Right atrium auricular region (tissue), 2 donors: ENCODE data around the gene OSBPL8. TPM values are rescaled to one million over a fixed set of nuclear protein-coding genes. Genes with fewer than 3 reads are reported as not detected.

ENCODE experiments used
- DNase-seq: peaks from one replicate; pipeline ENCODE4 v3.0.0-alpha.2; 2019; ENCODE audit warnings: low spot score
- H3K27ac ChIP-seq, 2 donors: fragments of 200-600 bp; sonication (generic); 1 replicate in 1 of 2; 2 replicates in 1 of 2; pipeline ENCODE4 v1.5.1; 2016 to 2019
- H3K27me3 ChIP-seq, 2 donors: fragments of 200-600 bp; sonication (generic); one replicate each; pipeline versions ENCODE4 v1.5.1 to v1.6.0; 2017 to 2019
- H3K36me3 ChIP-seq: fragments of 200-600 bp; sonication (generic); one replicate; pipeline ENCODE4 v1.5.1; 2016
- H3K4me1 ChIP-seq, 2 donors: fragments of 200-600 bp; sonication (generic); one replicate each; pipeline versions ENCODE4 v1.5.1 to v1.6.0; 2017 to 2019
- H3K4me3 ChIP-seq, 2 donors: fragments of 200-600 bp; sonication (generic); 1 replicate in 1 of 2; 2 replicates in 1 of 2; pipeline ENCODE4 v1.5.1; 2017 to 2019; ENCODE audit warnings: mild to moderate bottlenecking in 1 of 2, moderate library complexity in 1 of 2
- H3K9me3 ChIP-seq, 2 donors: fragments of 200-600 bp; sonication (generic); one replicate each; pipeline ENCODE4 v1.5.1; 2019
- CTCF ChIP-seq, 2 donors: fragments of 200-600 bp; sonication (generic); IDR thresholded peaks; one replicate each; pipeline ENCODE4 v1.5.1; 2019; ENCODE audit warnings: antibody characterized with exemption in 2 of 2
- total RNA-seq, 2 donors: library from RNA; depleted of rRNA; stranded (reverse); fragments of >200 nt; gene quantifications; one replicate each; pipeline ENCODE4 v1.1.0, GENCODE V29; 2016

OSBPL8 gene
- total RNA-seq, 2 donors from 2014 or later: 19.7 to 23.7 TPM

GRCh38 chr12:76462668-76463224 lies 96.8 kb downstream of the OSBPL8 start:
- H3K4me3 ChIP-seq: no peak overlapping the region
- TF ChIP-seq CTCF (IDR thresholded peaks at IDR 0.05): no peak
- no peaks in the 10 kb centered on the region for H3K27me3 ChIP-seq
- no peaks in the 10 kb centered on the region for H3K36me3 ChIP-seq
- H3K27ac ChIP-seq: no peak overlapping the region
- DNase-seq: no peak
- H3K4me1 ChIP-seq: peaks cover 0 to 18% of the 10 kb centered on the region in 2 donors
- H3K9me3 ChIP-seq: no peaks in the 10 kb centered on the region

- H3K27me3 ChIP-seq: no peaks in the 10 kb centered on the region
- H3K4me1 ChIP-seq: peaks cover 0 to 18% of the 10 kb centered on the region in 2 donors
- H3K4me3 ChIP-seq: no peak overlapping the region
- no peaks in the 10 kb centered on the region for H3K9me3 ChIP-seq
- no peaks in the 10 kb centered on the region for H3K36me3 ChIP-seq
- no peak overlapping the region for H3K27ac ChIP-seq
- TF ChIP-seq CTCF (IDR thresholded peaks at IDR 0.05): no peak
- no peak for DNase-seq
These were observed 98.8 kb downstream of the OSBPL8 start for GRCh38 chr12:76460807-76461206.

GRCh38 chr12:76457818-76458217 lies 101.8 kb downstream of the OSBPL8 start:
- Histone ChIP-seq H3K9me3 (no peaks in the 10 kb centered on the region), H3K27ac (no peak overlapping the region), H3K4me3 (no peak overlapping the region), H3K27me3 (no peaks in the 10 kb centered on the region), H3K4me1 (peaks cover 0 to 4% of the 10 kb centered on the region in 2 donors), H3K36me3 (no peaks in the 10 kb centered on the region)
- no peak for TF ChIP-seq CTCF (IDR thresholded peaks at IDR 0.05)
- DNase-seq: no peak

- Histone ChIP-seq H3K4me1 (no peaks in the 10 kb centered on the region), H3K27me3 (no peaks in the 10 kb centered on the region), H3K9me3 (no peaks in the 10 kb centered on the region), H3K27ac (no peak overlapping the region), H3K36me3 (no peaks in the 10 kb centered on the region), H3K4me3 (no peak overlapping the region)
- TF ChIP-seq CTCF (IDR thresholded peaks at IDR 0.05): no peak
- DNase-seq: no peak
These were observed 102.6 kb downstream of the OSBPL8 start for GRCh38 chr12:76457010-76457409.

GRCh38 chr12:76455582-76456345 lies 103.8 kb downstream of the OSBPL8 start:
- no peaks in the 10 kb centered on the region for H3K4me1 ChIP-seq
- H3K4me3 ChIP-seq: no peak overlapping the region
- no peak for DNase-seq
- H3K9me3 ChIP-seq: no peaks in the 10 kb centered on the region
- TF ChIP-seq CTCF (IDR thresholded peaks at IDR 0.05): peak in 1 of 2 donors; percentile 62
- no peak overlapping the region for H3K27ac ChIP-seq
- H3K27me3 ChIP-seq: no peaks in the 10 kb centered on the region
- H3K36me3 ChIP-seq: no peaks in the 10 kb centered on the region
